Activated T-cell treated with anti-CD3 and anti-CD28 coated beads, Interleukin-2, amount 50 U/mL, for 48 hours (primary cell): Measurements from ENCODE around the gene APOL1.
"Not testable (repeated sequence)": the region's sequence is repeated elsewhere in the genome, so short reads cannot be mapped to it uniquely, and the experiment has no call there.

Experiments used
- DNase-seq, 2 experiments: peaks; one replicate each; pipeline ENCODE4 v3.0.0-alpha.2; 2020

The APOL1 gene

DNA sequence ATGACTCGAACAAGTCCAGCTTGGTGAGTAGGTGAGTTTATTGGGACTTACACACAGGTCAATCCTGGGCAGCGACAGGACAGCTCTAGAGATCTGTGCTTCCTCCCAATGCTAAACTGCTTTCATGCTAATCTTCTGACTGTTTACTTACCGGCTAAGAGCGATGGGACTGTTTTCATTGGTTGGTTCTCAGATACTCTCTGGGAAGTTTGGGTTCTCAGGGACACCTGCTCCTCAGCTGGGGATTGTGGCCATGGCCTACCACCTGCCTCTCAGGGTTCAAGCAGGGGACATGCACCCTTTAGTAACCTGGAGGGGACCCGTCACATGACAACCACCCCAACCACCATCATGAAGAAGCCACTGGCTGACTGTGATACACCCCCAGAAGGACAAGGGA lies 26.7 kb upstream of the APOL1 start:
- no peak for DNase-seq

DNA sequence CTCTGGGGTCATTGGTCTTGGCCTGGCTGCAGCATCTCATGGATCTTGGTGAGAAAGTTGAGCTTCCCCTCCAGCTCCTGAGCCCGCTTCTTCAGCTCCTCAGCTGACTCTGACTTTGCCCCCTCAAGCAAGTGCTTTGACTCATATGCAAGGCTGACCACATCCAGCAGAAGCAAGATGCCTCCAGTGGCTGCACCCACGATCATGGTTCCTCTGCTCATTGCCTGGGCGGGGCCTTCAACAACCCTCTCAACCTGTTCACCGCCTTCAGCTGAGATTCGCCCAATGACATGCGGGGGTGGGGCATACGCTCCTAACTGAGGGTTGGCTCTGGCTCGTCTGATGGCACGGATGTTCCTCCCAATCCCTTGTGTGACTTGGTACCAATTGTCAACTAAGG lies 25.5 kb upstream of the APOL1 start:
- peak in 1 of 2 experiments; percentile 40 for DNase-seq

DNA sequence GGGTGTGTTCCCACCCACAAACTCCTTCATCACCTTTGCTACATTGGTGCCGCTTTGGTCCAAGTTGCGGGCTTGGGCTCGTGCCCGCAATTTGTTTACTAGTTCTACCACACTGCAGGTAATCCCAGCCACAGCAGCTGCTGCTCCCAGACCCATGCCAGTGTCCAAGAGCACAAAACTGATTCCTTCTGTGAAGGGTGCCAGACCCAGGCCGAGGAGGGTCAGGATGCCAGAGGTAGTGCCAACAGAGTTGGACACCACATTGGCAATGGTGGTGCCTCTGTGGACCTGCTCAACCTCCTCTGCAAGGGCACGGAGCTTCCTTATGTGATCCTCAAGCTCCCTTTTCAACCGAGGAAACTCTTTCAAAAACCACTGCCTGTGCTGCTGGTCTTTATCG lies 25.1 kb upstream of the APOL1 start:
- no peak for DNase-seq

DNA sequence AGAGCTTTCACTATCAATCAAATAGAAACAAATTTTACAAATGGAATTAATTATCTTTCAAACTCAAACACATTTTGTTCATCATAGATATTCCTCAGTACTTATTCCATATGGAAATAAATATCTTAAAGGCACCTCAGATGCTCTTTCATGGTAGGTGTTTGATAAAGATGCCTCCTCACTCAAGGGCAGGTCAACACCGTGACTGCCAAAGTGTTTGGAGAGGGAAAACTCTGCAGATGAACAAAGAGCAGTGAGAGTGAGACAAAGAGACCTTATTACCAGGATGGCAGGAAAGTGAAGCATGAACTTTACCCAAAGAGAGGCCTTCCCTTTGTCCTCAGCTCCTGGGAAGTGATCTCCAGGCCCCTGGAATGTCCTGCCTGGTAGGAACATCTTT lies 24.6 kb upstream of the APOL1 start:
- DNase-seq, result not testable (repeated sequence)

DNA sequence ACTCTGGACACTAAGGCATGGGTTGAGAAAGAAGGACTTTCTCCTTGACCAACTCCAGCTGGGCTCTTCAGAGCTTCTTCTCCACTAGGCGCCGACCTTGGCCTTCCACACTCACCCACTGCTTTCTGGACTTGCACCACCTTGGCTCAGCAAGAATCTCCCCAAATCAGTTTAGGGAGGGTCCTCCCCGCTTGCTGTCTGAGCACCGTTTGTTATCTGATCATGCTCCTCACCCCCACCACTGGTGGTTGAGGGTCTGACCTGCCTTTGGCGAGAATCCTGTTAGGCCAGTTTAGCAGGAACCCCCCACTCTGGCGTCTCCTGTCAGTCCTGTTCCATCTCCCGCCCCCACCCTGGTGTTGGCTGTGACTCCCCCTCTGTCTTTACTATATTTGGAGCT lies 24.0 kb upstream of the APOL1 start:
- DNase-seq, result no peak

DNA sequence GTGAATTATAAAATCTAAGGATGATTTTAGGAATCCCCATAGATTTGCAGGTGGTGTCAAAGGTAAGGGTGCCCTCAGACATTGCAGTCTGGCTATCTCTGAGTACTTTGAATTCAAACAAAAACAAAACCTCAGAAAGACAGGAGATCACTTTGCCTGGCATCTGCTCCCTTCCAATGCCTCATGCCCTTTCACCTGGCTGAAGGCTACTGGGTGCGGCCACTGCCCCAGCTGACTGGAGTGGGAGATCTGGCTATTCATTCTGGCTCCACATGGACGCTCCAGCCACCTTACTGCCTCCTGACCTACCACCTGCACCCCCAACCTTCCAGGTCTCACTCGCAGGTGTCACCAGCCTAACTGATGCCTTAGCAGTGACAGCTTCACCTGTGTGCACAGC lies 23.3 kb upstream of the APOL1 start:
- DNase-seq, result not testable (repeated sequence)

DNA sequence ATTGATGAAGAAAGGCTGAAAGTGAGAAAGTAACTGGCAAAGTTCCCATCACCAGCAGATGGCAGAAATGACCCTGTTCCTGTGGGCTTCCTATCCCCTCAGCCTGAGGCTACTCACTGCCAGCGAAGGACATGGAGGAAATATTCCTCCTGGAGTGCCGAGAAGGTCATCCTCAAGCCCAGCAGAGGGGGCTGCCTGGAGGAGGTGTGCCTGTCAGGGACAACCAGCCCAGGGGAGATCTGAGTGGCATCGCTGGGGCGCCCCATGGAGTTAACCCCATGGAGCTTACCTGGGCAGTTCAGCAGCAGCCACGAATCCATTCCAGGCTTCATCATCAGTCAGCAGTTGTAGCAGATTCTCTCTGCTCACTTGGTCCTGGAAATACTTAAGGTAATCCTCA lies 21.9 kb upstream of the APOL1 start:
- DNase-seq, result not testable (repeated sequence)

DNA sequence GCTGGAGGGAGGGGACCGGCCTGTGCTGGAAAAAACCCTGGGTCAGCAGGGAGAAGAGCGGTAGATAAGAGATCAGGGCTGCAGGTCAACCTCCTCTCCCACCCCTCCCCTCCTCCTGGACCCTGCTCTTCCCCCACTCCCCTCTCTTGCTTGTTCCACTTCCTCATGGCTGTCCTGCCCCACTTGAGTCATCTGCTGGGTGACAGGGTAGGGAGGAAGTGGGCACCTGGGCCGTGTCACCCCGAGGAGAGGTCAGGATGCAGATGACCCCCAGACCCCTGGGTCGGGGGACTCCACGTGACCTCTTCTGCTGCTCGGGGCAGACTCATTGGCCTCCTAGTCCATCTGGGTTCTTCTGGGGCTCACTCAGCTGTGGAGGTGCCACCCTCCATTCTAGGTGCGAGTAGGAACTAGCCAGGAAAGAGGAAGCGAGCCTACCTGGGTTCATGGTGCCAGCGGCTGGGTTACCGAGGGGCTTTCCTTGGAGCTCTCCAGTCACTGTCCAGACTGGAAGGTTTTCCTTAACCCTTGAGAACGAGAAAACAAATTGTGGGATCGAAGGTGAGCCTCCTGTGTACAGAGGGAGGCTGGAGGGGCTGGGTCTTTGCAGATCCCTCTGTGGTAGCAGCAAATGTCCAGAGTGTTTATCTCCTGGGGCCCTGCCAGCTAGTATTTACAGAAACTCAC lies 20.1 kb upstream of the APOL1 start:
- no peak for DNase-seq

DNA sequence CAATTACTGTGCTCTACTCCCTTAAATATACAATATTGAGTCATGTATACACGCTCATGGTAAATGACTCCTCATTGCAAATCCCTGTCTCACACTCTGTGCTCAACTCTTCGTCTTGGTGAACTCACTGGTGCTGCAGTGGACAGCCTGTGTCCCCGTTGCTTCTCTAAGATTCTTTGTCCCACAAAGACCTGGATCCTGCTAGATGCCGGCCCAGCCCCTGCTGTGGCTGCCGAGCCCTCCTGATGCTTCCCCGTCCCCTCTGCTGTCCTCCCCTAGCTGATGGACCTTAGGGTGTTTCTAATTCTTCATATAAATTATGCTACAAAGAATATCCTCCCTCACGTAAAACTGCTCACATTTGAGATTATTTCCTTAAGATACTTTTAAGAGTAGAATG lies 19.1 kb upstream of the APOL1 start:
- DNase-seq, result no peak

DNA sequence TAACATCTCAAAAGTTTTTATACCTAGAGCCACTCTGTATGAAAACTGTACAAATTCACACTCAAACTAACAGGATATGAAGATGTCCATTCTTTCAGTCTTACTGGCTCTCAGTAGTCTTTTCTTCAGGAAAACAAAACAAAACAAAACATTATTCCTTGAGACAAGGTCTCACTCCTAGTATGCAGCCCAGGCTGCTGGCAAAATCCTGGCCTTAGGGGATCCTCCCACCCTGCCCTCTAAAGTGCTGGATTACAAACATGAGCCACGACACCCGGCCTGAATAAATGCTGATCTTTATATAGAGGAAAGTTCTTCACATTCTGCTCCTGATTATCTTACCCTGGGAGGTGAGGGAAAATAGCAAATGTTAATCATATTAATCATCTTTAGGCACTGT lies 18.7 kb upstream of the APOL1 start:
- DNase-seq, result no peak

DNA sequence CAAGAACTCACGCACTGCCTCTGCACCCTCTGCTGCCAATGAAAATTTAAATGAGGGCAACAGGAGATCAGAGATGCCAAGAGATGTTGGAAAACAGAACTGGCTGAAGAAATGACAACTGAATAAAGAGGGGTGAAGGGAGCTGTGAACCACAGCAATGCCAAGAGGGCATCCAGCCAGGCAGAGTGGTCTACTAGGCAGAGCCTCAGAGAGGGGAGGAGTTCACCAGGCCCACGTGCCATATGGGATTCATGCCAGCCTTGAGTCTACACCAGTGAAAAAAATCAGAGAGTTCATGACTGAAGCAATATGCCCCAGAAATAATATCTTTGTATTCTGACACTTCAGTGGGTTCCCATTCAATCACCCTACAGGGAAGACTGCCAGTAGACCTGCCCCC lies 18.0 kb upstream of the APOL1 start:
- DNase-seq, result no peak

DNA sequence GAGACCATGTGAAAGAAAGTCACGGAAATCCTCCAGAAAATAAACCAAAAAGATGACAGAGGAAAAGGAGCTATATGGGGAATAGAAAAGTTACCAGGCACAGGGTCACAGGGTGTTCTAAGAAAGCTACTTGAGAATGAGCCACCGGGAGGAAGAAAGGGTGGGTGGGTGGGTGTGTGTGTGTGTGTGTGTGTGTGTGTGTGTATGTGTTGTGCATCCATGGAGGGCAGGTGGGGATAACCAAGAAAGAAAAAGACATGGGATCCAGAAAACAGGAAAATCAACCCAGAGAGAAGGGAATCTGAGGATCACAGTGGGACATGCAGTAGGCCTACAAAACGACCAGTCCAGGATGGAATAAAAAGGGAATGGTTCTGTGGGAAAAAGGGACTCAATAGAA lies 17.3 kb upstream of the APOL1 start:
- DNase-seq, result no peak

DNA sequence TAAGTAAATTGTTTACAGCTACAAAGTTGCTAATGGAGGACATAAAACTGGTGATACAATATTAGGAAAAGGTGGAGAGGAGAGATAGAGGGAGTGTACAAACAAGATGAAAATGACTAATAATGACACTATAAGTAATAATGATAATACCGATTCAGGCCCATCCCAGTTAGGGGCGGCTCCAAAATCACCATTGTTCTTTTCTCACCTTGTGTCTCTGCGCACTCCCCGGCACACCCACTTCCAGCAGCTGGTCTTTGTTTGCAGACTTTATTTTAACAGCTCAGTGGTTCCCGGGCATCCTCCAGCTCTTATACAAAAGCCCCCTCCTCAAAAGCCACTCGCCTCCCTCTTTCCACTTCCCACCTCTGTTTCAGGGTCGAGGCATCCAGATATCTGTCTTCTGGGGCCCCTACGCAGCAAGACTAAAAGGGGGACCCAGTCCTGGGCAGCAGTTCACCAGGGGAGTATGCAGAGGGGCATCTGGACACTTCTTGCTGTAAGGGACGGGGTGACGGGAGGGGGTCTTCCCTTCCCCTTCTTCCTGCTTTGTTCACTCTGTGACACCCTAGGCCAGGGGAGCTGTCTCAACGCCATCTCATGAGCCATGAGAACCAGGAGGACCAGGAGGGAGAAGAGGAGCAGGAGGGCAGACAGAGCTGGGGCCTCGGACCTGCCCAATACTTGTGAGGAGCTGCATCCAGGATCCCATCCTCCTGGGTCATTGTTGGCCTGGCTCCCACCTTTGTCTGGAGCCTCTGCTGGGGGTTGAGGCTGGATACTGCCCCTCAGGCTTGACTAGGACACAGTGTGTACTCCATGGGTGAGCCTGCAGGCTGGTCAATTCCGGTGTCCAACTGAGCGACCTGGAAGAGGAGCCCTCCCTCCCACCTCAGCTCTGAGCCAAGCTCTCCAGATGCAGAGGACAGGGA lies 16.3 kb upstream of the APOL1 start:
- peak in 1 of 2 experiments; percentile 17 for DNase-seq

DNA sequence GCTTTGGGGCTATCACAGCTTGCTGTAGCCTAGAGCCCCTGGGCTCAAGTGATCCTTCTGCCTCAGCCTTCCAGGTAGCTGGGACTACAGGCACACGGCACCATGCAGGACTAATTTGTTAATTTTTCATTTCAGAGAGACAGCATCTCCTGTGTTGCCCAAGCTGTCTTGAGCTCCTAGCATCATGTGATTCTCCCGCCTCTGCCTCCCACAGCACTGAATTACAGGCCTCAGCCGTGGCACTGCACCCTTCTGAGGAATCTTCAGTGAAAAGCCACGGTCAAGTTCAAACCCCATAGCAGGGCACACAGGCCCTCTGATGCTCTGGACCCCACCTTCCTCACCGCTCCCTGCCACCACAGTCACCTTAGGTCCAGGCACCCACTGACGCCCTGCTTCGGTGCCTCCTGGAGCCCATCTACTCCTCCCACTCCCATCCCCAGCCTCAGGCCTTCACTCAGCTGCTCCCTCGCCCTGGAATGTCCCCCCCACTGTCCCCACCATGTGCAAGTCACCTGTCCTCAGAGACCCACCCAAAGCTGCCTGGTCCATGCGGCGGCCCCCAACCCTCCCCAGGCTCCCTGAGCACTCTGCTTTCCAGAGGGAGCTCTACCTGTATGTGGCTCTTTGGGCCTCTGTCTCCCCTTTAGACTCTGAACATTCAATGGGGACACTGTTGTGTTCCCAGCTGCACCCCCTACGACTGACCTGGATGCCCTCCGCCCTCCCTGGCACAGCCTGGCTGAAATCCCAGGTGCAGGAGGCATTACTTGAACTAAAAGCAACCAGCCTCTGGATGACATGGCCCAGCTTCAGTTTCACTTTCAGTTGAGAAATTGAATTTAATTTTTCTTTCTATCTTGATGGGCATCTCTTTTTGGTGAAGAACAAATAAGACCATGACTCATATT lies 15.2 kb upstream of the APOL1 start:
- DNase-seq, result peak in 1 of 2 experiments; percentile 42

DNA sequence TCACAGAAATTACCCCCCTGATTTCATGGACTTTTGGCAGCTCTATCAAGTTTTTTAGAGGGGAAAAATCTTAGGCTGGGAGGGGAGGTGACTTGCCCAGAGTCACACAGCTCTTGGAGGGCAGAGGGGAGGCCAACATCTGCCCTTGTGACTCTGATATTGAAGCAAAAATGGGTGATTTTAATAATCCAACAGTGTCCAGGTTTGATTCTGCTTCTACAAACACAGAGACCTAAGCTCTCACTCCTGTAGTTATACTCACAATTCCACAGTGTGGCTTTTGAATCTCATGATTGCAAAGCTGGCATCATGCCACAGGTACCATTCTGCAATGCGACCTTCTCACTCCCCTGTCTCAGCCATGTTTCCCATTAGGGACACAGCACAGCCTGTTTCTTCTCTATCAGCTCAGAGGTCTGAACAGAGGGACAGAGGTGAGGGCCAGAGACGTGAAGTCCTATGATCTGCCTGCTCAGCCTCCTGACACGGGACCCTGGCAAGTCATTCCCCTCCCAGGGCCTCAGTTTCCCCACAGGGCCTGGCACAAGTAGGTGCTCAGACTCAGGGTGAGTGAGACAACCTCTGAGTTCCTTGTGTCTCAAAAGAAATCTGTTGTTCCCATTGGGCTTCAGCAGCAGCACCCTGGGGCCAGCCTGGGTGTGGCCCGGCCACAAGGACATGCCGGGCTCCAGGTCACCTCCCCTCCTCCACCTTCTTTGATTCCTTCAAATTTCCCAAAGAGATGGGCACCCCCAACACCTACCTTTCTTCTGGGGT lies 14.4 kb upstream of the APOL1 start:
- peak in 1 of 2 experiments; percentile 38 for DNase-seq

DNA sequence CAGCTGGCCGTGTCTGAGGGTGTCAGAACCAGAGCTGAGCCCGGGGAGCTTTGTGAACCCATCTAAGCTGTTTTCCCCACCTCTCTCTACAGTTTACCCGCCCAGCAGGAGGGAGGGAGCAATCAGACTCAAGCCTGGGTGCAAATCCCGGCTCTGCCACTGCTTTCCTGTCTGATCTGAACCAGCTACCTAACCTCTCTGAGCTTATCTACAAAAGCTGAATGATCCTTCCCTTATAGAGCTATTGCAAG lies 13.9 kb upstream of the APOL1 start:
- DNase-seq, result peak in 1 of 2 experiments; percentile 41

DNA sequence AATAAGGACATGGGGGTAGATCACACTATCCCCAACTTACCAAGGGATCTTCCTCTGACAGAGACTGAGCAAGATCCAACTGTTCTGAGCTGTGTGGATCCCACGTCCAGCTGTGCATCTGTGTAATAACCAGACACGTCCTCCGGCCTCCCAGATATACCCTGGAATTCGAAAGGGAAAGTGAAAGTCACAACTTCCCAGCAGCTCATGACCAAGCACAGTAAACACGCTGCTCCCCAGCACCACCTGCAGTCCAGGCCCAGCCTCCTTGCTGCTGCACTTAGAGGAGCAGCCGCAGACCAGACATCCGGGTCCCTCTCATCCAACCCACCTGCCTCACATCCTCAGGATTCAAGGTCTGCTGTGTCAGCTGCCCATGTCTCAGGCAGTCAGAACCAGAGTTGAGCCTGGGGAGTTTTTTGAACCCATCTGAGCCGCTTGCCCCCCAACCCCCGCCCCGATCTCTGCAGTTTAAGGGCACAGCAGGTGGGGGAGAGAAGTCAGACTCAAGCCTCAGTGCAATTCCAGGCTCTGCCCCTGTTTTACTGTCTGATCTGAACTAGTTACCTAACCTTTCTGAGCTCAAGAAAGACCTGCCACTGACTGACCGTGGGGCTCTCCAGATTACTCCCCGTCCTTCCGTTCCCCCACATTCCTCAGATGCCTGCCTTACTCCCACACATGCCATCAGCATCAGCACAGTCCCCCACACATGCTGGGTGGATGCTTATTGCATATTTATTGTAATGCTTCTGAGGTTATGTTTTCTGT lies 13.3 kb upstream of the APOL1 start, which contains the start of gene APOL2:
TSS of gene APOL2 (minus strand) at position 127 of the 771 bp plus-strand sequence. CDS start 6,365 bp downstream, outside the sequence.
- peak; percentile 87 to 89 for DNase-seq

DNA sequence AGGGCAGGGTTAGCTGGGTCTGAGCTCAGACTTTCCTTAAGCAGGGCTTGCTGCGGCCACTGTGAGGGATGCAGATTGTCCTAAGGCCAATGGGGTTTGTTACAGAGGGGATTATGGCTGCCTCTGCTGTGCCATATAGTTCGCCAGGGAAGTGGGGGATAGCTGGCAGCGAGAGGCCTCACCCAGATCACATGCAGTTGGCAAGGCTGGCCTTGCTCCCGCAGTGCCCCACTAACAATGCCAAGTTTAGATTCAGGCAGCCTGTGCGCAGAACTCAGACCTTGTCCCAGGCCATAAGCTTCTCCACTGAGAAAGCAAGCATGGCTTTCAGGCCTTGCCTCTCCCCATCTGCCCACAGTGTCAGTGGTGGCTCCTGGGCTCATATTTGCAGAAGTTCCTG lies 8.9 kb upstream of the APOL1 start:
- peak in 1 of 2 experiments; percentile 11 for DNase-seq

DNA sequence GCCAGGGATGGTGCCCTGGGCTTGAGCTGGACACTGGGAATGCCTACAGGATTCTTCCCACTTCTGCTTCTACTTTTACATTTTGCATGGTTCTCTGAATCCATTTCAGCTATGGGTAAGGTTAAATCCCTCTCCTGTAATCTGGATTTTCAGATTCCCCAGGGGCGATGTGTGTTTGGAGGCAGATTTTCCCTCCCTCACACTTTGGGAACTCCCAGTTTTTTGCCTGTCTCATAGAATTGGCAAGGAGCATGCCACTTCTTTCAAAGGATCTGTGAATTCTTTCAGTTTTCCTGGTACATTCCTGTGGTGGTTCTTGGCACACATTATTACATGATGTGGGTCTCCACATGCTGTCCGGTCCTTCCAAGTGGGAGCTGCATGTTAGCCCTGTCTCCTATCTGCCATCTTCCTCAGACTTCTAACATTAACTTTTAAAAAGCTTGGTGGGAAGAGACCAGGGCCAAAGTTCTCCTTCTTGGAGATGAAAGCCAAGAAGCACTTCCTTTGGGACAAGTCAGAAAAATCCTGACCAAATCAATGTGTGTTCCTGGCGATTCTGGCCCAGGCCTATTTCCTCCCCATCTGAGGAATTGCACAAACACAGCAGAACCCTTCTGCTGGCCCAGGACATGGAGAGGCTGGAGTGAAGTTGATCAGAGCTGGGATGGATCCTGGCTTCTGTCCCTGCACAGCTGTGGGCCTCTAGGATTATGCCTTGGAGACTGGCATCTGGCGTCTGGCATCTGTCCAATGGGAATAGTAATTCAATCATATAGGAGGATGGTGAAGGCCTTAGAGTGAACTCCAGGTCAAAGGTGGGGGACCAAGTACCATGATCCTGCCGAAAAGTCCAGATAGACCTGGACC lies 8.2 kb upstream of the APOL1 start:
- DNase-seq, result no peak

DNA sequence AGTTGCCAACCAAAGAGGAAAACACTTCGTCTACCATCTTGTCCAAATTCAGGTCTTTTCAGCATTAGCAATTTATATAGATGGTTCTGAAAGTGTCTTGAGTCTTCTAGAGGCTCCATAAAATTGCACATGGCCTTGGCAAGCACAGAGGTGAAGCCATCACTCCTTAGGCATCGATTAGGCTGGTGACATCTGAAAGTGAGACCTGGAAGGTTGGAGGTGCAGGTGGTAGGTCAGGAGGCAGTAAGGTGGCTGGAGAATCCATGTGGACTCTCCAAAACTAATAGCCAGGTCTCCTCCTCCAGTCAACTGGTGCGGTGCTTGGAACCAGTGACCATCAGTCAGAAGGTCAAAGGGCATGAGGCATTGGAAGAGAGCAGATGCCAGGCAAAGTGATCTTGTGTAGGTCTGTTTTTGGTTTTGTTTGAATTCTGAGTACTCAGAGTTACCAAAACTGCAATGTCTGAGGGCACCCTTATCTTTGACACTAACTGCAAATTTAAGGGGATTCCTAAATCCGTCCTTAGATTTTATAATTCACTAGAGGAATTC lies 7.1 kb upstream of the APOL1 start:
- peak in 1 of 2 experiments; percentile 6 for DNase-seq
